ENCODE data around the gene EMC8.

Gene EMC8

DNA sequence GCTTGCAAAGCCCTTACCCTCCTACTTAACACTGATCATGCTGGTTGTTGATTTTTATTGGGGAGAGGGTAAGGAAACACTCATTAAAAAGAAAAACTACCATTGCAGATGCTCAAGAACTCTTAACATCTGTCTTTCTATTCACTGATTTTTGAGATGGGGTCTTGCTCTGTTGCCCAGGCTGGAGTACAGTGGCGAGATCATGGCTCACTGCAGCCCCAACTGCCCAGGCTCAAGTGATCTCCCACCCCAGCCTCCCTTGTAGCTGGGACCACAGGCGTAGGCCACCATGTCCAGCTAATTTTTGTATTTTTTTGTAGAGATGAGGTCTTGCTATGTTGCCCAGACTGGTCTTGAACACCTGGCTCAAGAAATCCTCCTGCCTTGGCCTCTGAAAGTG lies 14.5 kb downstream of the EMC8 start:
- DNase-seq (ENCODE audit: low read depth in 2 of 2) = no peak

DNA sequence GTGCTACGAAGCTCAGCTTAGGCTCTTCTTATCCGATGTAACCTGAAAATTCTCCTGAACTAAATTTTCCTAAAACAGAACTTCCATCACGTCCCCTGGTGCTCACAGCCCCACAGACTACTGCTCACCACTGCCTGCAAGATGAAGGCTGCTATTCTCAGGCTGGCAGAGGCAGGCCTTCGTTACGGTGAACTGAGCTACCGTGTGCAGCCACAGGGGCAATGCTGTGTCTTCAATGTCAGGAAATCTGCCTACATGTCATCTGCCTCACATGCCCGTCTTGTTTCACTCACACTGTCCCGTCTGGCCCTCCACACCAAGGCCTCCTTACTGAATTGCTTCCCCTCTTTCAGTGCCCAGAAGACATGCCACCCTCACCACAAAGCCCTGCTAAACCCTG lies 15.9 kb downstream of the EMC8 start:
- DNase-seq (ENCODE audit: low read depth in 2 of 2) = no peak

DNA sequence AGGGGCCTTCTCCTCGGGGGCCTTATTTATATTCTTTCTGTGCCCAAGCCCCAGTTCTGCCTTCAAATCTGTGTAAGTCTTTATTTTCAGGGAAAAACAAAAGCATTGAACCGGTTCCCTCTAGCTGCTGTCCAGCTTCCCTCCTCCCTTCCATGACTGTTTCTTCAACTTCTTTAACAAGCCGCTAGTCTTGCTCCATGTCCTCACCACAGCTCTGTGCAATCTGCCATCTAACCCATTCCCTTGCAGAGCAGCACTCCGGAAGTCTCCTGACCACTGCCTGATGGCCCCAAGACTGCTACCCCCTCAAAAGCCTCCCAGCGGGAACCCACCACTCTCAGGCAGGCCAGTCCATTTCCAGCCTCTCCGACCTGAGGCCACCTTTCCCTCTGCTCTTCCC lies 16.9 kb downstream of the EMC8 start:
- DNase-seq (ENCODE audit: low read depth in 2 of 2) = no peak

DNA sequence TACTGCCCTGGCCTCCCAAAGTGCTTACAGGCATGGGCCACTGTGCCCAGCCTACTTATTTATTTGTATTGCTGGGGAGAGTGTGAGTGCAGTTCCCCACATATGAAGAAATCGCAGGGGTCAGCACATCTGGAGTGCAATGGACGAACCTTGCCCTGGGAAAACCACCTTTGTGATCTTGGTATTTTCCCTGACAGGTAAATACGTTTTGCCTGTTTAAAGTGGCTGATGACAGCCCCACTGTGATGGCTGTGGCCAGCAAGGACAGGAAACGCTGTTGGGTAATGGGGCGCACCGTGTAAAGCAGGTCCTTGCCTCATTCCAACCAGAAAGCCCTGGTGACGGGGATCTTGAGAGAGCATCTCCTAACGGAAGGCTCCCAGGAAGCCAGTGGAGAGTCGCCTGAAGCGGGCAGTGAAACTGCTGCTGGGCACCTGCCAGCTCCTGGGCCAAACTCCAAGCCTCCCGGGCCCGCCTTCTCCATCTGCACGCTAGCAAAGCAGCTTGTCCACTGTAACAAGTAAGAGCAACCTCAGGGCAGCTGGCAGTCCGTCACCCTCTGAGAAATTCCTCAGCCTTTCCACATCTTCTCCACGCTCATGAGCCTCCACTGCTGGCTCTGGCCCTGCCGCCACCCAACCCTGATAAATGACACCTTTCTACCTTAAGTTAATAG lies 17.5 kb downstream of the EMC8 start:
- no peak for DNase-seq (ENCODE audit: low read depth in 2 of 2)

DNA sequence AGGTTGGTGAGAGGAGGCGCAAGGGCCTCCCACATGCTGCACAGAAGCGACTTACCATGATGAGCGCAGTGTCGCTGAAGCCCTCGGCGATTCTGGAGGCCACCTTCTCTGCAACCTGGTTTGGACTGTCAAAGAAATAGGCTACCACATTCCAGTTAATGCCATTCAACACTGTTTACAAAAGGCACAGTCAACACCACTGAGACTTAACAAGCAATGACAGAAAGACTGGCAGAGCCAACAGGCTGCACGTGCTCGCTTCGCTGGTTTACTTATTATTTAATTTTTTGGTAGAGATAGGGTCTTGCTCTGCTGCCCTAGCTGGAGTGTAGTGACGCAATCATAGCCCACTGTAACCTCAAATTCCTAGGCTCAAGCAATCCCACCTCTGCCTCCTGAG lies 18.2 kb downstream of the EMC8 start:
- DNase-seq (ENCODE audit: low read depth in 2 of 2) = no peak

DNA sequence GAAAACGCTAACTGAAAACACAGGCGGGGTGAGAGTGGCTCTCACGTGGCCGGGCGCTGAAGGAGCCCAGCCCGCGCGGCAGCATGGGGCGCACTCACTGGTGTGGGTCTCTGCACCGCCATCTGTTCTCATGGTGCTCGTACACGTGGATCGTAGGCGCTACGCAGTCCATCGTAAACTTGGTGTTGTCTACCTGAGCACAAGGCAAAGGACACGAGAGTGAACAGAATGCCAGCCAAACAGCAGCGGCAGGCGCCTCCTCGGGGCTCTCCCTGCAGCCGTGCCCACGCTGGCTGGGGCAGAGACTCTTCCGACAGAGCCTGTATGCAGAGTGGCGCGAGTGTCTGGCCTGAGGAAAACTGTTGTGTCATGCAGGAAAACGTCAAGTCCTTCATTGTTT lies 19.1 kb downstream of the EMC8 start:
- no peak for DNase-seq (ENCODE audit: low read depth in 2 of 2)

DNA sequence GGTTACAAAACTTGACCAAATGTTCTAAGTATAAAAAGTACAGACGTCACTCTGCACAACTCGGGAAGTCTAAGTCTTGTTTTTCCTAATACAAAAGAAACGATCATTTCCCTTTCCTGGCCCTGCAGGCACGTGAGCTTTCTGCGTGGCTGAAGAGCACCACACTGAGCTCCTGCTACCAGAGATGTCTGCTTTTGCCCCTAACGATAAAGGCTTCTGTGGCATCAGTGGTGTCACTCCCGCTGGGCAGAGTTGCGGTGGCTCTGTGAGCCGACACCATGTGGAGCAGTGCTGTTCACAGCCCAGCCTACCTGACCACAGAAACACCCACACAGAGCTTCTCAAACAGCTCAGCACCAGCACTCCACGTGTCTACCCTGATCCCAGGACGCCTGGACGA lies 20.5 kb downstream of the EMC8 start:
- no peak for DNase-seq (ENCODE audit: low read depth in 2 of 2)

DNA sequence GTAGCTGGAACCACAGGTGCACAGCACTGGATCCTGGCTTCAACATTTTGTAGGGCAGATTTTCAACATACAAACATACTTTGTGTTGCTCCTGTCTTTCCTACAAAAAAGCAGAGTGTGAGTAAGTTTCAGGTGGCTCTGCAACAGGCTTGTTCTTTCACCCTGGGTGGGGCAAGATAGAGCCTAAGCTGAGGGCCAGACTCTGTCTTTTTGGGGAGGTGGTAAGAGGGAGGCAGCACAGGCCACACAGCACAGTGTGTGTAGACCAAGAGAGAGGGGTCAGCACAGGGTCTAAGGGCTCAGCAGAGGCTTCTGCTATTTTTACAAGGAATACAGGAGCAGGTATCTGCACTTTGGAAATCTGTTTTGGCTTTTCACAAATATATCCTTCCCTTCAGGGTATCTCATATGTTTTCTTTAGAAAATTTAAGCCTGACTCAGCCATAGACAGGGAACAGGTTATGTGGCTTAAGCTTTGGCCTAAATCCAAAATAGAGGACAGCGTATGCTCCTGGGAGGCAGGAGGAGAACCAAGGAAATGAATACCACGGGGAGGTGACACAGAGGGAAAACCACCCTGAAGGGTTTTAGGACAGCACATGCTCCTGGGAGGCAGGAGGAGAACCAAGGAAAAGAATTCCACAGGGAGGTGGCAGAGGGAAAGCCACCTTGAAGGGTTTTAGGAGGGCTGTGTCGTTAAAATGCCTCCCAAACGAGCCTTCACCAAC lies 21.6 kb downstream of the EMC8 start:
- DNase-seq (ENCODE audit: low read depth in 2 of 2) = no peak

DNA sequence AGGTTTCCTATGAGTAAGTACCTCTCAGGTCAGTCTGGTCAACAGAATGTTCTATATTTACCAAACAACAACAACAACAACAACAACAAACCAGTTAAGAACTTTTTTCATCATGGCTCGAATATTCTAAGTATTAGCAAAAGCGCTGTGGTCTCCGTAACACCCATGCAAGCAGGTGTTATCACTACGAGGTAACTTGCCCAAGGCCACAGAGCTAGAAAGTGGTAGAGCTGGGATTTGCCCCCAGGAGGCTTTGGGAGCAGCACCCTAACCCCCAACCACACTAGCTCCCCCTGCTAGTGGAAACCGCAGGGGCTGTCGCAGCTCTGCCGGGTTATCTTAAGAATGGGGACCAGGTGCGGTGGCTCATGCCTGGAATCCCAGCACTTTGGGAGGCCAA lies 24.5 kb downstream of the EMC8 start:
- DNase-seq (ENCODE audit: low read depth in 2 of 2) = no peak

DNA sequence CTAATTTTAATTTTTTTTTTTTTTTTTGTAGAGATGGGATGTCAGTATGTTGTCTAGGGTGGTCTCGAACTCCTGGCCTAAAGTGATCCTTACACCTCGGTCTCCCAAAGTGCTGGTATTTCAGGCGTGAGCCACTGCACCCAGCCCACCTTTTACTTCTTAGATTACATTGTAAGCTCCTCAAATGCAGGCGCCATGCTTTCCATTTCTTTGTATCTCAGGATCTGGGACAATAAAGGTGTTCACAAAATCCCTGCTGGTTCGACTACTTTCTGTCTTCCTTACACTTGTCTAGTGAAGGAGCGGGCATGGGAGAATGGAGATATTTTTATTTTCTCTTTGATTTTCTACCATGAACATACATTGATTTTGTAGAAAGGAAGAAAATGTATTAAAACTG lies 25.2 kb downstream of the EMC8 start:
- DNase-seq (ENCODE audit: low read depth in 2 of 2) = no peak

DNA sequence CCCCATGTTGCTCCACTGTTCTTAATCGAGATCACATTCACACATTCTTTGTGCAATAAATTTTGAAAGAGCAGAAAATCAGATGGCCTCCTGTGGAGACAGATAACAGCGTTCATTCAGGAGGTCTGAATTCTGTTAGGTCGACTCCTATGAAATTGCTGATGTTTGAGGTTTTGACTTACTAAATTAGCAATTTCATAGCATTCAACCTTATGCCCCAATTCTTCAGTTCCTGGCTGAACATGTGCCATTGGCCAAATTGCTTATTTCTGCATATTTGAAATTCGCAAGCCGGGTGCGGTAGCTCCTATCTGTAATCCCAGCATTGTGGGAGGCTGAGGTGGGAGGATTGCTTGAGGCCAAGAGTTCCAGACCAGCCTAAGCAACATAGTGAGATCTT lies 26.3 kb downstream of the EMC8 start:
- DNase-seq (ENCODE audit: low read depth in 2 of 2) = no peak

DNA sequence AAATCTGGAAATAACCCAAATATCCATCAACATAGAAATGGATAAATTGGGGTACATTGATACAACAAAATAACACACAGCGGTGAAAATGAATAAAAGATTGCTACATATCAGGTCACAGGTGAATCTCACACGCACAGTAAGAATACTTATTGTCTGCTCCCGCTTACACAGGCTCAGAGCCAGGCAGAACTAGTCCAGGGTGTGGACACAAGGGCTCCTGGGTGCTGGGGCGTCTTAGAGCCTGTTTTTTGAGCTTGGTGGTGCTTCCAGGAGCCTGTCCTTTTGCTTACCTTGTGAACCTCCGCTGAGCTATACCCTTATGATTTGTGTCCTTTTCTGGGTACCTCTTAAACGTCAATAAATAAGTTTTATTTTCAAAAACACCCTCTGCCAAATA lies 28.6 kb downstream of the EMC8 start:
- no peak for DNase-seq (ENCODE audit: low read depth in 2 of 2)

DNA sequence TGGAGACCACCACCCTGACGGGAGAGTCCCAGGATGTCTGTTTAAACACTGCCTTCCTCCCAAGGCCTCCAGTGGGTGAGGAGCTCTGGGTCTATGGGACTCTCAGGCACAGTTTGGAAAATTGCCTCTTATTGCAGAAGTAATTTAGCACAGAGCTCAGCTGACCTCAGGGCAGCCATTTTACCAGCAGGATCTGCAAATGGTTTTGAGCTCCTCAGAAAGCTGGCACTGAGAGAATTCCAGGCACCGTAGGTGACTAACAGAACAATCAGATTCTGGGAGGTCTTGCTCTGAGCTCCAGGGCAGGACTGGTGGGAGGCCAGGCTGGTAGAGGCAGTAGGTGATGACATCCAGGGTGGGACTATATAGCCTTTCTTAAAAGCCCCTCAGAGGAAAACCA lies 31.1 kb downstream of the EMC8 start:
- DNase-seq (ENCODE audit: low read depth in 2 of 2) = no peak

DNA sequence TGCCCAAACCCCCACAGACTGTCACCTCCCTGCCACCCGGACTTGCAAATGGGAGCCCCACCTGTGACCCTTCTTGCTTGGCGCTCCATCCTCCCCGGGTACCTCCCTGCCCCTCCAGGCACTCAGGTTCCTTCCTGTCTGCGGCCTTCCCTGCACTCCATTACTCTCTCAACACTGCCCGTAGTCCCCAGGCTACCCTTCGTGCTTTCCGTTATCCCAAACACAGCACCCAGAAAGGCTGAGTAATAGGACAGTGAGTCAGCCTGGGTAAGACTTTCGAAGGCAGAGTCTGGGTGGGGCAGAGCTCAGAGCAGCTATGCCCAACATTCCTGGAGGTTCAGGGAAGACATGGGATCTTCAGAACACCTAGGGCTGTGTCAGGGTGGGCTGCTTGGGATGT lies 31.8 kb downstream of the EMC8 start:
- DNase-seq (ENCODE audit: low read depth in 2 of 2) = no peak

DNA sequence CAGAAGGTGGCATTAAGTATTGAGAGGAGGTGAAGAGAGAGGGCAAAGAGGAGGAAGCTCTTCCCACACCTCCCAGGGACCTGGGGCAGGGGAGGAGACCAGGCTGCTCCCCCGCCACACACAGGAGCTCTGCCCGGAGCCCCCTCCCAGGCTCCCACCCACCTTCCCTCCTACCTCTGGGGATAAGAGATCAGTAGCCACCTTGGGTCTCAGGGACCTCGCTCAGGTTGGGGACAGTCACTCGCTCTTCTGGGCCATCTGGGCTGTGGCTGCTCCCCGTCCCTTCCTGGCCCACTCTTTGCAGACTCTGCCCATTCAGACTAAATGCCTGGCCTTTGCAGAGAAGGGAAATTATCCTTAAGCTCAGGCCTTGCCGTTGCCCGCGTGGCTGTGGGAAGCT lies 33.6 kb downstream of the EMC8 start:
- DNase-seq (ENCODE audit: low read depth in 2 of 2) = no peak

DNA sequence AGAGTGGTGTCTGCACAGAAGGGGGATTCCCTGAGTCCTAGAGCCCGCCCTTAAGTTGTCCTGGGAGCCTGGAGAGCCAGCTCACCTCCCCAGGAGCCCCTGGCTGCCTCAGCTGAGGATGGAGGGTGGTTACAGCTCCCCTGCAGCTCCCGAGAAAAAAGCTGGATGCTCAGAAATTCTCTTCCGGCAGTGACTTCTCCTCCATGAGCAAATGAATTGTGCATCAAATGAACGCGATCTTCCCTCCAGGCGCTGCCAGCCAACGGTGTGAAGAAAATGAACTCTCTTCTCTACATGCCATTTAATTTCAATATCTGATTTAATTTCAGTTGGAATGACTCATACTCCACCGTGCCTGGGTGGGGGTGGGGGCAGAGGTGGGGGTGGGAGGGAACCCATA lies 34.1 kb downstream of the EMC8 start:
- DNase-seq (ENCODE audit: low read depth in 2 of 2) = no peak

DNA sequence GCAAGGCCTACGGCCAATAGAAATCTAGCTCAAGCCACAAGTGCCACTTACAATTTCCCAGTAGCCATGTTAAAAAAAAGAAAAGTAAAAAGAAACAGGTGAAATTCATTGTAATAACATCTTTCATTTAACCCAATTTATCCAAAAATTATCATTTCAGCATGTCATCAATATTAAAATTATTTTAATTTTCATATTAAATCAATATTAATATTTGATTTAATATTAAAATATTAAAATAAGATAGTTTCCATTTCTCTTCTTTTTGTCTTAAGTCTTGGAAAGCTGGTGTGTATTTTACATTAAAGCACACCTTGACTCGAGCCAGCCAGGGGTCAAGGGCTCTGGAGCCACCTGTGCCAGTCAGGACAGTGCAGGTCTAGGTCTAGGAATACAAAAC lies 35.7 kb downstream of the EMC8 start:
- DNase-seq (ENCODE audit: low read depth in 2 of 2) = no peak

DNA sequence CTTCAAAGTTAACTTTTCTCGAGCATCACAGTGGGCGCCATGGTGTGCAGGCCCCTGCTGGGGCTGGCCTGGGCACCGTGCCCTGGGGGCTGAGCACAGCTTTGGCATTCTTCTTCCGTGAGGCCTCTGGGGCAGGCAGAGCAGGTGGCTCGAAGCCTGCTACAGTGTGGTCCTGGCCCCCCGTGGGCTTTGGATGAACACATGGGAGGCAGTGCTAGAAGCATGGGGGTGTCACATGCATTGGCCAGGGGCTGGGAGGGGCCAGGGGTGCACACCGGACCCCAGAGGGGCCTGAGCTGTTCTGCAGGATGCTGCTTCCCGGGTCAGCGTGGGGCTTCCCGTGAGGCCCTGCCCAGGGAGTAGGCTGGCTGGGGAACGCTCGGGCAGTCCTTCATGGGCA lies 36.4 kb downstream of the EMC8 start:
- no peak for DNase-seq (ENCODE audit: low read depth in 2 of 2)

DNA sequence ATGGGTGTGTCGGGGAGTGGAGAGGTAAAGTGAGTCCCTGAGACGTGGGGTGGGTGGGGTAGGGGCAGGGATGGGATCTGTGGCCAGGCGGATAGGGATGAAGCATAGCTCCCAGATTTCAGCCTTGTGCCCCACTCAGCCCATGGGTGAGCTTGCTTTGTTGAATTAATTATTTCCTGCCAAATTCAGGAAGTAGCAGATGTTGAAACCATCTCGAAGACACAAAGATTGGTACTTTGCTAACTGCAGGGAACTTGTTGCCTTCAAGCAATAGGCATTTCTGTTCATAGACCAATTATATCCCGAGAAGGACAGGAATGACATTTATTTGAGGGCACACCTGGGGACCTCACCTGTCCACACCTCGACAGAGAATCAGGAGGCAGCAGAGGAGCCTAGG lies 37.5 kb downstream of the EMC8 start:
- no peak for DNase-seq (ENCODE audit: low read depth in 2 of 2)

DNA sequence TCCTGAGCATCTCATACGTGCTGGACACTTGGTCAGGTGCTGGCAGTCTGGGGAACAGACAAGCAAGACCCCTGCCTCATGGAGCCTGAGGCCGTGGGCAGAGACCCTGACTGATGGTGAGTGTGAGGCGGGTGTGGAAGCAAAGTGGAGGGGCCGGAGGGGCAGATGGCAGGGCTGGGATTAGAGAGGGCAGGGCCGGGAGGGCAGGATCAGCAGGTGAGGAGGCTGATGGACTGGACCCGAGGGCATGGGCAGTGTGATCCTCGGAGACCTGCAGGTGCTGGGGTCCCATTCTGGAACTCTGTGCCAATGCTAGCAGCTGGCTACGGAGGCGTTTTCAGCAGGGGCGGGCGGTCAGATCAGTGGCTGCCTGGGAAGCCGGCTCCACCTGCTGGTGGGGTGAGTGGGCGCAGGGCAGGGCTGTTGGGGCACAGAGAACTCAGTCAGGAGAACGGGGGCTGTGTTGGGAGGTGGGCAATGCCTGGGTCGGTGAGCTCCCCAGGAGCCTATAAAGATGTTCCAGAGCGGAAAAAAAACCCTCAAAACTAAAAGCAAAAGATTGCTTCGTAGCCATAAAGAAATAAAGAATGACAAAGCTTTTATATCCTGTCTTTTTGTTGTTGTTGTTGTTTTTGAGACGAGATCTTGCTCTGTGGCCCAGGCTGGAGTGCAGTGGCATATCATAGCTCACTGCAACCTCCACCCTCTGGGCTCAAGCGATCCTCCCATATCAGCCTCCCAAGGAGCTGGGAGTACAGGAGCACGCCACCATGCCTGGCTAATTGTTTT lies 39.5 kb downstream of the EMC8 start:
- DNase-seq (ENCODE audit: low read depth in 2 of 2) = peak in 1 of 2 donors; percentile 7

DNA sequence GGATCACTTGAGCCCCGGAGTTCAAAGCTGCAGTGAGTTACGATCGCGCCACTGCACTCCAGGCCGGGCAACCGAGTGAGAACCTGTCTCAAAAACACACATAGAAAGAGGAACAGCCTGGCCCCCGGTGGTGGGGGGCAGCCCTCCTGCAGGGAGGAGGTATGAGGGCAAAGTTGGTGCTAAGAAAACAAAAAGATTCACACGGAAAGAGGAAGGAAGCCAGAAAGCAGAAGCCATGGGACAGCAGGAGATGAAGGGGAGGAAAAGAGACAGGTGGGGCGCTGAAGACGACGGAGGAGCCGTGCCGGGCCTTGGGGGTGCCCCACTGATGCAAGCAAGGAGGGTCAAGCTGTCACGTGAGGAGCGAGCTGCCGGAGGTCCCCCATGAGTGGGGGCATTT lies 40.2 kb downstream of the EMC8 start:
- no peak for DNase-seq (ENCODE audit: low read depth in 2 of 2)

DNA sequence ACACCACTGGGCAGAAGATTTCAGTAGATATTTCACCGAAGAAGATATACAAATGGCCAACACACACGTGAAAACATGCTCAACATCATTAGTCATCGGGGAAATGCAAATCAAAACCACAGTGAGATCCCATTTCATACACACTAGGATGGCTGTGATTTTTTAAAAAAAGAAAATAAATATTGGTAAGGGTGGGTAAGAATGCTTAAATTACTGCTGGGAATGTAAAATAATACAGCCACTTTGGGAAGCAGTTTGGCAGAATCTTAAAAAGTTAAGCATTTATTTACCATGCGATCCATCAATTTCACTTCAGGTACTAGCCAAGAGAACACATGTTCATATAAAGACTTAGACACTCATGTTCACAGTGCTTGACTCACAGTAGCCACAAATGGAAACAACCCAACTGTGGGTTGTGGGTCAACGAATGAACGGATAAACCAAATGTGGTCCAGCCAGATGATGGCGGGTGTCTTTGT lies 42.0 kb downstream of the EMC8 start:
- no peak for DNase-seq (ENCODE audit: low read depth in 2 of 2)
